Panc1 (cell line): ENCODE data around the gene BAIAP3.
A peak's percentile ranks its signal among the peaks of the same experiment; 100 is the strongest.

Source experiments
- POLR2AphosphoS5 ChIP-seq: IDR thresholded peaks from 2 replicates; pipeline ENCODE4 v1.6.1; 2012; ENCODE audit warnings: mild to moderate bottlenecking, low read depth, low read length, moderate library complexity
- SIN3A ChIP-seq: IDR thresholded peaks from 2 replicates; pipeline ENCODE4 v1.6.1; 2012; ENCODE audit warnings: low read depth, mild to moderate bottlenecking, low read length, moderate library complexity, borderline replicate concordance; ENCODE audit not compliant: insufficient read depth
- TF ChIP-seq, protein P1 (sequence below): fragments of 450-650 bp; IDR thresholded peaks from 2 replicates; pipeline ENCODE4 v1.5.1; 2017; ENCODE audit warnings: mild to moderate bottlenecking
- TF ChIP-seq, protein P2 (sequence below), 2 experiments: IDR thresholded peaks; 2 replicates each; pipeline ENCODE4 v1.6.1; 2011 to 2012; ENCODE audit warnings: low read depth in 2 of 2, control low read depth in 1 of 2, low read length in 1 of 2, mild to moderate bottlenecking in 1 of 2, moderate library complexity in 1 of 2; ENCODE audit not compliant: insufficient read depth in 1 of 2

- no peak for TF ChIP-seq POLR2AphosphoS5
- TF ChIP-seq, protein P1, sequence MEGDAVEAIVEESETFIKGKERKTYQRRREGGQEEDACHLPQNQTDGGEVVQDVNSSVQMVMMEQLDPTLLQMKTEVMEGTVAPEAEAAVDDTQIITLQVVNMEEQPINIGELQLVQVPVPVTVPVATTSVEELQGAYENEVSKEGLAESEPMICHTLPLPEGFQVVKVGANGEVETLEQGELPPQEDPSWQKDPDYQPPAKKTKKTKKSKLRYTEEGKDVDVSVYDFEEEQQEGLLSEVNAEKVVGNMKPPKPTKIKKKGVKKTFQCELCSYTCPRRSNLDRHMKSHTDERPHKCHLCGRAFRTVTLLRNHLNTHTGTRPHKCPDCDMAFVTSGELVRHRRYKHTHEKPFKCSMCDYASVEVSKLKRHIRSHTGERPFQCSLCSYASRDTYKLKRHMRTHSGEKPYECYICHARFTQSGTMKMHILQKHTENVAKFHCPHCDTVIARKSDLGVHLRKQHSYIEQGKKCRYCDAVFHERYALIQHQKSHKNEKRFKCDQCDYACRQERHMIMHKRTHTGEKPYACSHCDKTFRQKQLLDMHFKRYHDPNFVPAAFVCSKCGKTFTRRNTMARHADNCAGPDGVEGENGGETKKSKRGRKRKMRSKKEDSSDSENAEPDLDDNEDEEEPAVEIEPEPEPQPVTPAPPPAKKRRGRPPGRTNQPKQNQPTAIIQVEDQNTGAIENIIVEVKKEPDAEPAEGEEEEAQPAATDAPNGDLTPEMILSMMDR = peak; percentile 14; the same call in 1 of the 2 replicates
- TF ChIP-seq, protein P2, sequence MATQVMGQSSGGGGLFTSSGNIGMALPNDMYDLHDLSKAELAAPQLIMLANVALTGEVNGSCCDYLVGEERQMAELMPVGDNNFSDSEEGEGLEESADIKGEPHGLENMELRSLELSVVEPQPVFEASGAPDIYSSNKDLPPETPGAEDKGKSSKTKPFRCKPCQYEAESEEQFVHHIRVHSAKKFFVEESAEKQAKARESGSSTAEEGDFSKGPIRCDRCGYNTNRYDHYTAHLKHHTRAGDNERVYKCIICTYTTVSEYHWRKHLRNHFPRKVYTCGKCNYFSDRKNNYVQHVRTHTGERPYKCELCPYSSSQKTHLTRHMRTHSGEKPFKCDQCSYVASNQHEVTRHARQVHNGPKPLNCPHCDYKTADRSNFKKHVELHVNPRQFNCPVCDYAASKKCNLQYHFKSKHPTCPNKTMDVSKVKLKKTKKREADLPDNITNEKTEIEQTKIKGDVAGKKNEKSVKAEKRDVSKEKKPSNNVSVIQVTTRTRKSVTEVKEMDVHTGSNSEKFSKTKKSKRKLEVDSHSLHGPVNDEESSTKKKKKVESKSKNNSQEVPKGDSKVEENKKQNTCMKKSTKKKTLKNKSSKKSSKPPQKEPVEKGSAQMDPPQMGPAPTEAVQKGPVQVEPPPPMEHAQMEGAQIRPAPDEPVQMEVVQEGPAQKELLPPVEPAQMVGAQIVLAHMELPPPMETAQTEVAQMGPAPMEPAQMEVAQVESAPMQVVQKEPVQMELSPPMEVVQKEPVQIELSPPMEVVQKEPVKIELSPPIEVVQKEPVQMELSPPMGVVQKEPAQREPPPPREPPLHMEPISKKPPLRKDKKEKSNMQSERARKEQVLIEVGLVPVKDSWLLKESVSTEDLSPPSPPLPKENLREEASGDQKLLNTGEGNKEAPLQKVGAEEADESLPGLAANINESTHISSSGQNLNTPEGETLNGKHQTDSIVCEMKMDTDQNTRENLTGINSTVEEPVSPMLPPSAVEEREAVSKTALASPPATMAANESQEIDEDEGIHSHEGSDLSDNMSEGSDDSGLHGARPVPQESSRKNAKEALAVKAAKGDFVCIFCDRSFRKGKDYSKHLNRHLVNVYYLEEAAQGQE (IDR thresholded peaks at IDR 0.05; ENCODE audit: insufficient read depth in 1 of 2, low read depth in 2 of 2, low read length in 1 of 2) = no peak
- TF ChIP-seq SIN3A = no peak
Observed at GRCh38 chr16:1334739-1335138, 1.3 kb downstream of the BAIAP3 start.
